HG03108 (cell line): ENCODE data around the gene PTGS1.
"Not testable (repeated sequence)": the region's sequence is repeated elsewhere in the genome, so short reads cannot be mapped to it uniquely, and the experiment has no call there.

ENCODE experiments used
- ATAC-seq: cut with Tn5 transposase; IDR thresholded peaks from one replicate; pipeline ENCODE4 v1.9.1; 2021; ENCODE audit warnings: moderate library complexity; ENCODE audit not compliant: unreplicated experiment

PTGS1 gene

GRCh38 chr9:122346478-122347347 lies 24.1 kb upstream of the PTGS1 start:
- ATAC-seq = no peak

DNA sequence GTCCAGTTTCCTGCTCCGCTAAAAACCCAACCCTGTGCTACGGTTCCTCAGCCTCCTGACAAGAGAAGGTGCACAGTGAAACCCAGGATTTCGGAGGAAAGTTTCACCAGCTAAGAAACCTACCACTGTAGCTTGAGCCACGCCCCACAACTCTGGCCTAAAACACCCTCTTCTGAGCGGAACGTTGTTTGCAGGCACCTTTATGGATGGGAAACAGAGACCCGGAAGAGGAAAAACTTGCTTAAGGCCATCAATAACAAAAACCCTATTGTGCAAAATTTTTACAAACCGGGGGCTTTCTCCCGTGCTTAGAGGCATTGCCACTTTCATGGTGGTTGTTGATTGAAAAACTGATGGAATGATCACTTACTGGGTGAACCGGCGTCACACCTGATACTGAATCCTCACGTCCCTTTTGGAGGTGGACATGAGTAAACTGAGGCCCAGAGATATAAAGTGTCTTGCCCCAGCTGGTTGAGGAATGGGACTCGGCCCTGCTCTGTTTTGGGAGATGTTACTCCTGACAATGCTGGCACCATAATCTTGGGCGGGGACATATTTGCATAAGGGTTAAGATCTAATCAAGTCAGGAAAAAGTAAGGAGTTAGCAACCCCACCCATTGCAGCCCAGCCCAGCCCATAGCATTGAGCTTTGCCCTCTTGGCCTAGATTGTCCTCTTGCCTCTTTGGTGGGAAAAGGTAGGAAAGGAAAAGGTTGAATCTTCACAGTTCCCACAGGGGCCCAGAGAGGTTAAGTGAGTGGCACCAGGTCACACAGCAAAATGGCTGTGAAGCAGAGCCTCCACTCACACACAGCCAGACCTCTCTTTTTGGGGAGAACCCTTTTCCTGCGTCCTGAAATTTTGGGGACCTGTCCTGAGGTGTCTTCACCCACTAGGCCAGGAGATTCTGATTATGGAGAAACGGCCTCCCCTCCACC lies 23.2 kb upstream of the PTGS1 start:
- no peak for ATAC-seq

- ATAC-seq = no peak
Measured at GRCh38 chr9:122348288-122348777, 22.5 kb upstream of the PTGS1 start.

DNA sequence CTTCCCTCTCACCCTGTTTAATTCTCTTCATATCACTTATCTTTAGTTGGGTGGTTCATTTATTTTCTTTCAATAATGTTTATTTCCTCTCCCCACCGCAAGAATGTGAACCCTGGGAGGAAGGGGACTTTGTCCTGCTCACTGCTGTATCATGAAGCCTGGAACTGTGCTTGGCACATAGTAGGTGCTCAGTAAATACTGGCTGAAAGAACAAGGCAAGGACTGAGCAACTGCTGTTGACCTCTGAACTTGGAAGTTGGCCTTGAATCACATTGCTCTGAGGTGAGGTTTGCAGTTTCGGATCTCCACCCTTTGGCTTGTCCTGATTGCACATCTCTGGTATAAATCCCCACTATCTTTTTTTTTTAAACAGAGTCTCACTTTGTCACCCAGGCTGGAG lies 22.0 kb upstream of the PTGS1 start:
- ATAC-seq = no peak

DNA sequence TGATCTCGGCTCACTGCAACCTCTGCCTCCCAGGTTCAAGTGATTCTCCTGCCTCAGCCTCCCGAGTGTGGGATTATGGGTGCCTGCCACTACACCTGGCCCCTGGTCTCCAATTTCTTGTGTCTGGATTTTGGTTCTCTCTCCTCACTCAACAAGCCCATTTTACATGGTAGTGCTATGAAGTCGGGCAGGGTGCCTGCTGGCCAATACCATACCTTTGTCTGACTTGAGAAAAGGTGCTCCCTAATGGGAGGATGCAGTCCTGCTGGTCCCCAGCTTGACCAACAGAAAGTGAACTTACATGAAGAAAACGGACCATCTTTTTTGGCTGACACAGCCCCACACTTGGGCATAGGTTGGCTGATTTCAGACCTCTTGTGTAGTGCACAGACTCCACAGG lies 21.6 kb upstream of the PTGS1 start:
- ATAC-seq = no peak

DNA sequence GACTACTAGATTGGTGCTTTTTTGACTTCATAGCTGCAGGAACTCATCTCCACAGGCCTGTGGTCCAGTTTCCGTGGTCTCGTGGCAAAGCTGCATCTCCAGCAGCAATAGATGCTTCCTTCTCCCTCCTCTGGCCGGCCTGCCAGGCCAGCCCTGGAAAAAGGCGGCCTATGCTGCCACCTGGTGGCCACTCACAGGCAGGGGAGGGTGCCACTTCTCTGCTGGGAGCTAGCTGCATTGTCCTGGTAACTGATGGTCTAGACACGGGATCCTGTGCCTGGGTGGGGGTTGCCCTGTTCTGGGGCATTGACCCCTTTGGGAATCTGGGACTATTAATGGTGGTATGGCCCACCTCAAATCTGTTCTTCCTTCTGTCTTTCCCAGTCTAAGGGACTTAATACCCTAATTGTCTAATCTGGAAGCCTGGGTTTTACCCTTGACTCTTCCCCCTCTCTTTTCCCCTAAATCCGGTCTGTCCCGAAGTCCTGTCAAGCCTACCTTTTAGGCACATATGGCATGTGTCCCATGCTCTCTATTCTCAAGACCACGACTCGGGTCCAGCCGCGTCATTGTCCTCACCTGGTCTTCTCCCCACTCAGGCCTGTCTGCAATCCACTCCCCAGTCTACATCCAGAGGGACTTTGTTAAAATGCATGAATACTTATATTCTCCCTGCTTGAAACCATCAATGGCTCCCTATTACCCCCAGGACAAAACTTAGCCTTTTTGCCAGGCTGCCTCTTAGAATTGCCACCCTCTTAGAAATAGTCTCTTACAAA lies 20.1 kb upstream of the PTGS1 start:
- peak; percentile 77 for ATAC-seq

DNA sequence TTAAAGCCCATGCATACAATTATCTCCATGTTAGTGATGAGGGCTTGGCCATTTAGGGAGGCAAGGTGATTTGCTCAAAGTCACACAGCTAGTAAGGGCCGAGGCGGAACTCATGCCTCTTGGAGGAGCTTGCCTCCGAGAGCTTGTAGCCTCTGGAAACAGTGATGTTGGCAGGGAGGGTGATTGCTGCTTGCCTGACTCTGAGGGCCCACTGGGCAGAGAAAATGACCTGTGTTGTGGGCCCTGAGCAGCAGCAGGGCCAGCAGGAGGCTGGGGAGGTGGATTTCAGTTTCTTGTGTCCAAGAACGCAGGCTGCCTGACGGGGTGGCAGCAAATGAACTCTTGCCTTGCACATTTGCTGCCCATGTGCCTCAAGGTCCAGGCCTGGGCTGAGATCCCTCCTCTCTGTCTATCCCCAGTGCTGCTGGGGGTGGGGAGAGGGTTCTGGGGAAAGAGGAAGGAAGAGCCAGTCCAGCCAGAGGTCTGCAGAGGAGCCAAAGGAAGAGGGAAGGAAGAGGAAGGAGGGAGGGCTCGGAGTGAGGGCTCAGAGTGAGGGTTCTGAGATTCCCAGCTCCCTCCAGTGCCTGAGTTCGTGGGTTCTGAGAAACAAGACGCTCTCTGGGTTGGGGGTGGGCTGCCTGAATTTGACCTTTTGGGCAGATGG lies 16.2 kb upstream of the PTGS1 start:
- ATAC-seq = no peak

DNA sequence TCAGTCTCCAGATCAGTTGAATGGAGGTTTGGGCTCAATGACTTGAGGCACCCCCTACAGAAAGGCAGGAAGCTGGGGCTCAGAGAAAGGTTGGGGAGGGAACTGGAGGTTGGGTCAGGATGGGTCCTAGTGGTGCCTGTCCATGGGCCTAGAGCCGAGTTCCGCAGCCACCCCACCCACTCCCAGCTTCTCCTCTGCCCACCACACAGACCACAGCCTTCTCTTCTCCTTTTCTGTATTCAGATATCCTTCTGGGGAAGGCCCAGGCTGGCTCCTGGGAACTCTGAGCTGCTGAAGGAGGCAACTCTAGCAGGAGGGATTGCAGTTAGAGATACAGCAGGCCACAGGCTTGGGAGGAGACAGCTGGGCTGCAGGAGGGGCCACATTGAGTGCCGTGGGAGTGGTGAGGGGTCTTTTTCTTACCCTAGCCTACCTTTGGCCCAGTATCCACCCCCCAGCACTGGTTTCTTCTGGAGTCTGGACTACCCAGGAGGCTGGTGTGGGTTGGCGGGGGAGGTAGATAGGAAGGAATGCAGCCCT lies 15.4 kb upstream of the PTGS1 start:
- ATAC-seq = no peak

DNA sequence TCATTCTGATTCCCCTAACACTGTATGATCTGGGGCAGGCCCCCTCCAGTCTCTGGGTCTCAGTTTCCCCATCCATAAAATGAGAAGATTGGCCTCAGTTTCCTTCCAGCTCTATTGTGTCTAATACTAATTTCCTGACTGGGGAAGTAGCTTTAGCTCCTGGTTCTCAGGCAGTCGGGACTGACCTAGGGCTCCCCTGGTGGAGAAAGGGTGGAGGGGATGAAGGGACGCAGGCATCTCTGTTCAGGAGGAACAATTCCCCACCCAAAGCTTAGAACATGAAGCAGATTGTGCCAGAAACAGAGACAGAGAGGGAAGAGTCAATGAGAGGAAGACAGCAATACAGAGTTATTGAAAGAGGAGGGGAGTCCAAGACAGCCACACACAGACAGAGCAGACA lies 14.2 kb upstream of the PTGS1 start:
- no peak for ATAC-seq

- ATAC-seq = no peak
Measured at GRCh38 chr9:122360891-122361290, 9.9 kb upstream of the PTGS1 start.

DNA sequence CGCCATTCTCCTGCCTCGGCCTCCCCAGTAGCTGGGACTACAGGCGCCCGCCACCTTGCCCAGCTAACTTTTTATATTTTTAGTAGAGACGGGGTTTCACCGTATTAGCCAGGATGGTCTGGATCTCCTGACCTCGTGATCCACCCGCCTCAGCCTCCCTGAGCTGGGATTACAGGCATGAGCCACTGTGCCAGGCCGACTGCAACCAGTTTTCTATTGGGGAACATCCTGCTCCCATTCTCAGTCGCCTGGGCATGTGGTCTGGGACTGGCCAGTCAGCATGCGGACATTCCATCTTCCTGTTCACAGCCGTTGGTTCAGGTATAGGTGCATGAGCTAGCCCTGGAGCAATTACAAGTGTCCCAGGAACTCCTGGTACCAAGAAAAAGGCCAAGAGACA lies 7.7 kb upstream of the PTGS1 start:
- ATAC-seq = not testable (repeated sequence)

- ATAC-seq = no peak
Measured at GRCh38 chr9:122364117-122364782, 6.6 kb upstream of the PTGS1 start.

DNA sequence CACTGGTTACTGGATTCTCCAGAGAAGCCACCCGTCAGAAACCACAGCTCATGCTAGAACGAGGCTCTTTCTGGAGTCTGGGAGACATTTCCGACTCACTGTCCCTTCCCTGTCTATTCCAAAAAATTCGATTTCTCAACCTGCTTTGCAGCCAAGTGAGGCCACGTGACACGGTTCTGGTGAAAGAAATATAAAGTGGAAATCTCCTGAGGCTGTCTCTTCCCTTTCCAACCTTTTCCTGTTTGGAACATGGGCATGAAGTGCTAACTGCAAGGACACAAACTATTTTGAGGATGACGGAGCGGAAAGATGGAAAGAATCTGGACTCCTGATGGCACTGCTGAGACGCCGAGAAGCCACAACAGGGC lies 6.1 kb upstream of the PTGS1 start:
- ATAC-seq = no peak

GRCh38 chr9:122366074-122366660 lies 4.7 kb upstream of the PTGS1 start:
- no peak for ATAC-seq

- no peak for ATAC-seq
Measured at GRCh38 chr9:122367065-122367464, 3.8 kb upstream of the PTGS1 start.

GRCh38 chr9:122367774-122368460 lies 2.9 kb upstream of the PTGS1 start:
- ATAC-seq = no peak

DNA sequence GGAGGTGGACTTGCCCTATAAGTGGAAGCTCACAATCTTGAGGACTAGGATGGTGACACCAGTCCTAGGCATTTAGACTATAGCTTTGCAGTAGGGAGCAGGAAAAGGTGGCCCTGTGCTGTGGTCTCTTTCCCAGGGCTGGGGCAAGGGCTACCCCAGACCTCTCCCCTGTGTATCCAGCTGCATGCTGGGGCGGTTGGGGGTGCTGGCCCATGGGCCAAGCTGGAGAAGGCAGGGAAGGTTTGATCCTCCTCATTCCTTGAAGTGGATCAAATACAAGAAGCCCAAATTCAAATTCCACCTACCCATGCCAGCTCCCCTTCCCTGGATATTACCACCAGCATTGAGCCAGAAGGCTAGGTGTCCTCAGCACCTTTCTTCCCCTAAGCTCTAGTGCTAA lies 2.2 kb upstream of the PTGS1 start:
- ATAC-seq = no peak

DNA sequence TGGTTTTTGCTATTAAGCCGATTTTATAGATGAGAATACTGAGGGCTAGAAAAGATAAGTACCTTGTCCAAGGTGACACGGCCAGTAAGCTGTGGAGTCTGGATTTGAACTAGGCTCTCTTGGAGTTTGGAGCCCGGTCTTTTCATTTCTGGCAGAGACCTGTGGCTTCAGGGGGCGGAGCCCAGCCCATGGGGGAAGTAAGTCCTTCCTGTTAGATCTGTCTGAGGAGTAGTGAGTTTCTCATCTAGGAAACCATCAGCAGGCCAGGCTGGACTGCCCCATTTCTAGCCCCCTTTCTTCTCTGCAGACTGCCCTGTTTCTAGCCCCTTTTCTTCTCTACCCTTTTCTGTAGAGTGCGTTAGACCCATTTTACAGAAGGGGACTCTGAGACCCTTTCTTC lies 521 bp upstream of the PTGS1 start:
- peak; percentile 37 for ATAC-seq

GRCh38 chr9:122371846-122372245 lies 1.0 kb downstream of the PTGS1 start:
- no peak for ATAC-seq
